GM10847 (cell line): ENCODE measurements around the gene UVSSA.

Source experiments
- POLR2A ChIP-seq: IDR thresholded peaks from 2 replicates; pipeline ENCODE4 v1.6.1; 2011; ENCODE audit not compliant: insufficient read length; ENCODE audit errors: extremely low read depth

UVSSA gene

GRCh38 chr4:1401409-1402020 lies 54.5 kb downstream of the UVSSA start:
- no peak for TF ChIP-seq POLR2A

- no peak for TF ChIP-seq POLR2A
These were observed 55.1 kb downstream of the UVSSA start for GRCh38 chr4:1402021-1402515.

DNA sequence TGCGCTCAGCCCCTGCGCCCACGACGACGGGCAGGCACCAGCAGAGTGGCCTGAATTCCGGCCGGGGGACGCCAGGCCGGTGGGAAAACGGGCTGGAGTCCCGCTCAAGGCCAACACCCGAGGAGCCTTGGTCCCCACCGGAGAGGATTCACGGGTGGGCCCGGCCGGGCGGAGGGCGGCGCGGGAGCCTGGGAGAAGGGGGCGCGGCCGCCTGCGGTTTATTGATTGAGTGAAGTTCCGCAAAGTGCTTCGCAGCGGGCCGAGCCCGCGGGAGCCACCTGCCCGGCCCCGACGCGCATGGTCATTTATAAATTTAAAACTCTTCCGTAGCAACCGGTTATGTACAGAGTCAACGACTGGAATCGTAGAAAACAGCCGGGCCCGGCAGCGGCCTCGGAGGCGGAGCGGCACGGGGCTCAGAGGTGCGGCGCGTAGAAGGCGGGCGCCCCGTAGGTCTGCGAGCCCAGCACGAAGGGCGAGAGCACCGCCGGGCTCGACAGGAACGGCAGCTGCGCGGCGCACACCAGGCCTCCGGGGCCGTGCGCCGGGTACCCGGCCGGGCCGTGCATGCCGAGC lies 55.6 kb downstream of the UVSSA start:
- TF ChIP-seq POLR2A: no peak

- TF ChIP-seq POLR2A: no peak
These were observed 56.2 kb downstream of the UVSSA start for GRCh38 chr4:1403177-1403583.

GRCh38 chr4:1403591-1404572 lies 56.9 kb downstream of the UVSSA start:
- no peak for TF ChIP-seq POLR2A

DNA sequence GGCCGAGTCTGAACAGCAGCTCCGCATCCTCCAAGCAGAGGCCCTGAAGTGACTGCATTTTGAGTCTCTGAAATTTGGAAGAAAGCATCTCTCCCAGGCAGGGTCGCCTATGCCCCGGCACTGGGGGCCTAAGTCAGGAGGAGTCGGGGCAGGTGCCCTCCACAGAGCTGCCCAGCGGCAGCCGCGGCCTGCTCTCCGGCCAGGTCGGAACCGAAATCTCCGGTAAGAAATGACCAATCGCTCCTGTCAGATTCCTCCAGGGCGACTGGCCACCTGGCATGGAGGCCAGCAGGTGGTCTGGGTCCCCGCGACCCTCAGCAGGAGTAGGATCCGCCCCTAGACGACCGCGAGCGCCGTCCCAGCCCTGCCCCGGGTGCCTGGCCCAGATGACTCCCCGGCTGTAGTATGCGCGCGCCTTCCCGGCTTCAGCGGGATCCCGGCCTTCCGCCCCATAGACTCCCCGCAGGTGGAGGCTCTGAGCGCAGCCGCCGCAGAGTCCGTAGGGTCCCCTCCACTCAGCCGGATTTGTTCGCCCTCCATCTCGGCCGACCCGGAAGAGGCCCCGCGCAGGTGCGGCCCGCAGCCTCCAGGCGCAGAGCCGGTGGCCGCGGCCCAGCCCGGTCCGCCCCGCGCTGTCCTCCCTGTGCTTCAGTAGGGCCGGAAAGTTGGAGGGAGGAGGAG lies 57.7 kb downstream of the UVSSA start:
- no peak for TF ChIP-seq POLR2A

DNA sequence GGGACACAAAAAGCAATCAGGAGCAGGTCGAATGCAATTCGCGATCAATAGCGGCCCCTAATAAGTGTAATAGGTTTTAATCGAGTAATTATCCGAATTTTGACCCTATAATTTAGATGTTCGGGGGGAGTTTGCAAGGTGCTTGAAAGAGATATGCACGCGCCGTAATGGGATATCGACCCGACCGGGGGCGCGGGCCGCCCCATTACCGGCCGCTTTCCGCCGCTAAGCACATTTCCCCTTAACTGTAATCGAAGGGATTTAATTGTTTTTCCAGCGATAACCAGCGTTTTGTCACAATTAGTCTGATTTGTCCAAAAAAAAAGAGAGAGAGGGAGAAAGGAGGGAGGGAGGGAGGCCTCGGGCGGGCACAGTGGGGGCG lies 58.2 kb downstream of the UVSSA start:
- no peak for TF ChIP-seq POLR2A

DNA sequence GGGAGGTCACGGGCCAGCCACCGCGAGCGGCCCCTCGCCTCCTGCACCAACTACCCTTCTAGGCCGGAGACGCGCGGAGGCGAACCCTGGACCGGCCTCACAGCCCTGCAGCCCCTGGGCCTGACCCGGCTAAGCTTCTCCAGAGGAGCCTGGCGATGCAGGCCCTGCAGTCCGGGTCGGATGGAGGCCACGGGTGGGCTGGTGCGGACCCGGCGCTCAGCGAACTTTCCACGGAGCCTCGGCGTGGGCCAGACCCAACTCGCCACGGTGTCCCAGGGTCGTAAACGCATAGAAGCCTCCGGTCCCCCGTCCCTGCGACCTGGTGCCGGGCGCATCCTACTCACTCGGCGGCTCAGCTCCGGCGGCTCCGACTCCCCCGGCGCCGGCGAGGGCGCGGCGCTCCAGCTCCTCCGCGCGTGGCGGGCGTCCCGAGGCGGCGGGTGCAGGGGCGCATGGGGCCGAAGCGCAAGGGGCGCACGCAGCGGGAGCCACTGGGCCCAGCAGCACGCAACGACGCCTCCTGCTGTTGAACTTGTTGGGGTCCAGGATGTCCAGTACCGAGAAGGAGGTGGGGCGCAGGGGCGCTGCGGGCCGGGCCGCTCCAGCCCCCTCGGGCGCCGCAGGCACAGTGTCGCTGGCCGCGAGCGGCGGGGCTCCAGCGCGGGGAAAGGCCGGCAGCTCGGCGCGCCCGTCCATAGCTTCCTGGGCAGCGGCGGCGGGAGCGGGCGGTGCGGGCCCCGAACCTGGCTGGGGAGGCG lies 58.8 kb downstream of the UVSSA start:
- no peak for TF ChIP-seq POLR2A

DNA sequence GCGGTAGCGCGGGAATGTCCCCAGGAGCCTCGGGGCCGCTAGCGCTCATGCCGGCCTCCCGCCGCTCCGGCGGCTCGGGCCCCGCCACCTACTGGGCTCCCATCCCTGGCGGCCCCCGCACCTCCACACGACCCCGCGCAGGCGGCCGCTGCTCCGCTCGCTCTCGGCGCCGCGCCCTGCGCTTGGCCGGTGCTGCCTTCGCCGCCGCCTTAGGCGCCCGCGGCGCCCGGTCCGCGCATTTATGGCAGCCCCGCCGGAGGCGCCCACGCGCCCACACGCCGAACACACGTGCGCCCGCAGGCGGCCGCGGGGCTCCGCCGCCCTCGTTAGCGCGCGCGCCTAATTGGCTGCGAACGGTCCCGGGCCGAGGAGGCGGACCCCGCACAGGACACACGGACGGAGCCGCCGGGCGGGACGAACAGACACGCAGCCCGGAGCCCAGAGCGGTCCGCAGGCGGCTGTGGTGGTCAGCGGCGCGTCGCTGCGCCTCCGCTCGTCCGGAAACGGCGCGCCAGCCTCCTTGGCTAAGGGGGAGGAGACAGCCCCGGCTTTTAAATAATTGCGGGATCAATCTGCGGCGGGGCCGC lies 59.5 kb downstream of the UVSSA start, which contains the start of gene NKX1-1:
TSS of gene NKX1-1 (minus strand) at position 49 of the 587 bp plus-strand sequence. CDS start at position 49, 0 bp downstream.
- TF ChIP-seq POLR2A: no peak

- TF ChIP-seq POLR2A: no peak
These were observed 60.1 kb downstream of the UVSSA start for GRCh38 chr4:1406981-1407656.

DNA sequence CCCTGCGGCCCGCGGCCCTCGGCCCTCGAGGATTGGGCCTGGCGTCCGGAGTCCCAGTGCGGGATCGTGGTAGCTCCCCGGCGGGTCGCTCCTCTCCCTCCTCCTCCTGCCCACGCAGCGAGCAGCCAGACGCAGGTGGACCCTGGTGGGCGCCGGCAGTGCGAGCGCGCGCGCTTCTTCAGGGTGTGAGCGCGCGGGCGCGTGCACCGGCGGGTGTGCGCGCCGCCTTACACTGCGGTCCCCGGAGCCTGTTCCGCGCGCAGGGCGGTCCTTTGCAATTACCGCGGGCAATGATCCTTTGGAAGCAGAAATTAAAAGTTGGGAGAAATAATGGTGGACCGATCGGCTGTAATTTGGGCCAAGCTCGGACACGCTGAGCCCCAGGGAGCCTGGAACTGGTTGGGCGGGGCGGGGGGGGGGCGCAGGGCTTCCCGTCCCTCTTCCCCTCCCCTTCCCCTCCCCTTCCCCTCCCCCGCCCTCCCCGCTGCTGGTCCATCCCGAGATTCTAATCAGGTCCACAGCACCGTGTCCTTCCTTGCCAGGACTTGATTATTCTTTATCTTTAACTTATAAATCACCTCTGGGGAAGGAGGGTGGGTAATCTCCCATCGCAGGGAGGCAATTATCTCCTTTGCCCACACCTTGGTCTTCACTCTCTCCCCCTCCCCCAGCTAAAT lies 60.8 kb downstream of the UVSSA start:
- TF ChIP-seq POLR2A: no peak

DNA sequence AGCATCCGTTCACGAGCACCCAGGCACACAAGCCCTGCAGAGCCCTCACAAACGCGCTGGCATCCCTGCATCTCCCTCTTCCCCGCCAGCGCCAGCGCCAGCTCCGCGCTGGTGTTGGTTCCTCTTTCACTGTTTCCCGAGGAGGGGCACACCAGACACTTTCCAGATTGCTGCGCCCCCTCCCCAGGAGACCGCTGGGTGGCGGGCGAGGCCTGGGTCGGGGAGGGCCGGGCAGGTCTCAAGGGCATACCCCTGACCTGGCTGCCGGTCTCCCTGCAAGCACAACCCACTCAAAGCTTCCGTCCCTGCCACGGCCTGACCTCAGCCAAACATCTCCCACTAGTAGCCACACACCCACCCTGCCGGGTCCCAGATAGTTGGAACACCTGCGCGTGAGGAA lies 61.4 kb downstream of the UVSSA start:
- no peak for TF ChIP-seq POLR2A

GRCh38 chr4:1409079-1409478 lies 62.1 kb downstream of the UVSSA start:
- no peak for TF ChIP-seq POLR2A
